GM12878 (cell line): ENCODE results near the gene LIMS4. TPM values are rescaled to one million over a fixed set of nuclear protein-coding genes. Genes with fewer than 3 reads are reported as not detected.
"Not testable (repeated sequence)": the region's sequence is repeated elsewhere in the genome, so short reads cannot be mapped to it uniquely, and the experiment has no call there.

Experiments
- ATAC-seq: fragments of 200-7000 bp; cut with Tn5 transposase; 3 replicates; pipeline ENCODE4 v1.9.1; 2020; ENCODE audit warnings: mild to moderate bottlenecking, moderate library complexity
- BruUV-seq: library from RNA; stranded (reverse); fragments of 400-500 nt; replicated peaks from 2 replicates; lab custom pipeline; 2021; lab: Mats Ljungman, UMichigan
- CTCF ChIA-PET: fragments of 300-600 bp; sonication (Branson Sonifier 250); formaldehyde crosslinking; extraction: SDS; loops from one replicate; lab custom pipeline; 2021; ENCODE audit warnings: inconsistent platforms; lab: Yijun Ruan, JAX
- POLR2A ChIA-PET: fragments of 350-600 bp; formaldehyde crosslinking; extraction: SDS; loops from one replicate; lab custom pipeline; 2021; ENCODE audit warnings: inconsistent platforms; lab: Charles Lee
- RAD21 ChIA-PET: fragments of 300-600 bp; sonication (Branson Sonifier 250); formaldehyde crosslinking; loops from one replicate; lab custom pipeline; 2023; ENCODE audit warnings: antibody characterized with exemption; ENCODE audit not compliant: unreplicated experiment; lab: Charles Lee
- SMC1A ChIA-PET: fragments of 300-600 bp; sonication (Branson Sonifier 250); formaldehyde crosslinking; loops from one replicate; lab custom pipeline; 2023; ENCODE audit not compliant: unreplicated experiment, uncharacterized antibody; lab: Charles Lee
- DNase-seq: peaks from one replicate; pipeline ENCODE4 v3.0.0-alpha.2; 2011; ENCODE audit warnings: low read depth, low spot score
- FAIRE-seq: peaks from 3 replicates; lab custom pipeline; 2011; peaks lifted over from hg19 to GRCh38; lab: Jason Lieb, UNC
- H2AFZ ChIP-seq: 2 replicates; pipeline ENCODE4 v1.6.0; 2011; ENCODE audit warnings: low read depth, low read length, control low read depth; ENCODE audit not compliant: control insufficient read depth
- H3K27ac ChIP-seq: 2 replicates; pipeline ENCODE4 v1.5.1; 2011; ENCODE audit warnings: control low read depth; ENCODE audit not compliant: control insufficient read depth, insufficient read depth
- H3K27me3 ChIP-seq, 2 experiments: replicated peaks in 1 of 2; 2 replicates each; pipeline versions ENCODE4 v1.6.0 to v1.6.1; 2011; ENCODE audit warnings: low read length in 1 of 2; ENCODE audit not compliant: control insufficient read depth in 2 of 2, insufficient read depth in 2 of 2
- H3K36me3 ChIP-seq, 2 experiments: 2 replicates each; pipeline ENCODE4 v1.5.1; 2011; ENCODE audit warnings: low read length in 1 of 2; ENCODE audit not compliant: control insufficient read depth in 2 of 2, insufficient read depth in 2 of 2
- H3K4me1 ChIP-seq: 2 replicates; pipeline ENCODE4 v1.6.1; 2011; ENCODE audit warnings: mild to moderate bottlenecking, low read length, moderate library complexity, mixed read lengths; ENCODE audit not compliant: control insufficient read depth, insufficient read depth
- H3K4me2 ChIP-seq: 2 replicates; pipeline ENCODE4 v1.6.0; 2011; ENCODE audit warnings: control low read depth; ENCODE audit not compliant: control insufficient read depth, insufficient read depth
- H3K4me3 ChIP-seq: fragments of 200-600 bp; sonication (generic); 2 replicates; pipeline ENCODE4 v1.5.1; 2016
- H3K79me2 ChIP-seq: 2 replicates; pipeline ENCODE4 v1.6.0; 2011; ENCODE audit warnings: low read length; ENCODE audit not compliant: control insufficient read depth, insufficient read depth
- H3K9ac ChIP-seq: 2 replicates; pipeline ENCODE4 v1.8.0; 2011; ENCODE audit warnings: low read length, control low read depth, mixed read lengths; ENCODE audit not compliant: control insufficient read depth, insufficient read depth
- H3K9me3 ChIP-seq: replicated peaks from 3 replicates; pipeline ENCODE4 v1.5.1; 2011; ENCODE audit warnings: mild to moderate bottlenecking, low read length; ENCODE audit not compliant: control insufficient read depth, insufficient read depth
- H4K20me1 ChIP-seq: 2 replicates; pipeline ENCODE4 v1.6.0; 2011; ENCODE audit not compliant: control insufficient read depth, insufficient read depth
- WGBS: methylation state at CpG from one replicate; pipeline ENCODE4 v1.1.6; 2016; ENCODE audit warnings: low lambda C conversion rate; ENCODE audit not compliant: insufficient replicate concordance, insufficient coverage; ENCODE audit errors: missing lambda C conversion rate; 5-methylcytosine and 5-hydroxymethylcytosine counted together
- in situ Hi-C: fragments of 300-500 bp; cut with MboI; formaldehyde crosslinking; loops from 9 replicates; pipeline ENCODE4 v1.14.3; 2018; ENCODE audit warnings: mixed read lengths
- intact Hi-C: fragments of 100-400 bp; cut with micrococcal nuclease; formaldehyde crosslinking; loops from one replicate; pipeline ENCODE4 v1.14.2; 2022; ENCODE audit not compliant: unreplicated experiment
- polyA plus RNA-seq, 11 experiments: library from polyadenylated mRNA; depleted of rRNA in 4 of 11; unstranded in 6 of 11; stranded (reverse) in 5 of 11; fragments of >200 nt; fragmentation: Nextera tagmentation in 4 of 11; fragmentation: Illumina TruSeq in 1 of 11; extraction: Ambion mirVana in 4 of 11; extraction: Trizol in 1 of 11; gene quantifications; 1 replicate in 1 of 11; 2 replicates in 10 of 11; pipeline versions ENCODE4 v1.2.1 to v1.2.3, GENCODE V29; 2011 to 2016; ENCODE audit warnings: inconsistent platforms in 2 of 11, missing spikeins in 2 of 11, low read depth in 1 of 11
- total RNA-seq, 4 experiments: library from RNA; depleted of rRNA in 3 of 4; stranded (reverse); fragments of >200 nt in 3 of 4; fragmentation: Illumina TruSeq in 1 of 4; extraction: Trizol in 1 of 4; gene quantifications; 2 replicates each; pipeline versions ENCODE4 v1.2.1 to v1.2.3, GENCODE V29; 2013 to 2021

The LIMS4 gene
- total and polyA plus RNA-seq, 10 of the 15 experiments (the other 5 are each of a cell fraction or from before 2014, with no cell fraction given): 0.11 to 1.2 (median 0.48) TPM

GRCh38 chr2:110455080-110455670 lies 17.4 kb downstream of the LIMS4 start:
- H2AFZ ChIP-seq, SMC1A ChIA-PET, H3K9me3 ChIP-seq, CTCF ChIA-PET, in situ Hi-C loops, FAIRE-seq, H3K4me3 ChIP-seq, H3K79me2 ChIP-seq, RAD21 ChIA-PET, H4K20me1 ChIP-seq, H3K9ac ChIP-seq, H3K4me1 ChIP-seq, POLR2A ChIA-PET, BruUV-seq, H3K36me3 ChIP-seq, H3K4me2 ChIP-seq, H3K27ac ChIP-seq, H3K27me3 ChIP-seq, DNase-seq, intact Hi-C loops: not testable (repeated sequence)
- WGBS: no CpG with 5 or more reads among the region's 6 CpGs
- ATAC-seq: peak; percentile 54

GRCh38 chr2:110450951-110451350 lies 21.7 kb downstream of the LIMS4 start:
- intact Hi-C loops, H3K9ac ChIP-seq, H2AFZ ChIP-seq, H3K79me2 ChIP-seq, in situ Hi-C loops, SMC1A ChIA-PET, H3K4me2 ChIP-seq, H3K4me3 ChIP-seq, POLR2A ChIA-PET, H3K4me1 ChIP-seq, H3K27ac ChIP-seq, ATAC-seq, RAD21 ChIA-PET, DNase-seq, H4K20me1 ChIP-seq, H3K9me3 ChIP-seq, H3K27me3 ChIP-seq, BruUV-seq, H3K36me3 ChIP-seq, FAIRE-seq, CTCF ChIA-PET: not testable (repeated sequence)
- WGBS: no CpG with 5 or more reads among the region's 2 CpGs

GRCh38 chr2:110449127-110449947 lies 23.3 kb downstream of the LIMS4 start:
- H3K9me3 ChIP-seq, ATAC-seq, in situ Hi-C loops, H3K4me3 ChIP-seq, H3K4me2 ChIP-seq, RAD21 ChIA-PET, H3K9ac ChIP-seq, FAIRE-seq, SMC1A ChIA-PET, DNase-seq, H3K4me1 ChIP-seq, H4K20me1 ChIP-seq, H2AFZ ChIP-seq, H3K79me2 ChIP-seq, CTCF ChIA-PET, H3K36me3 ChIP-seq, POLR2A ChIA-PET, BruUV-seq, intact Hi-C loops, H3K27ac ChIP-seq, H3K27me3 ChIP-seq: not testable (repeated sequence)
- WGBS: no CpG with 5 or more reads among the region's 7 CpGs

GRCh38 chr2:110446644-110447043 lies 26.0 kb downstream of the LIMS4 start:
- H3K4me2 ChIP-seq, SMC1A ChIA-PET, H3K4me3 ChIP-seq, DNase-seq, H3K9ac ChIP-seq, H3K9me3 ChIP-seq, RAD21 ChIA-PET, H2AFZ ChIP-seq, POLR2A ChIA-PET, CTCF ChIA-PET, H3K36me3 ChIP-seq, H4K20me1 ChIP-seq, H3K27ac ChIP-seq, H3K27me3 ChIP-seq, FAIRE-seq, intact Hi-C loops, ATAC-seq, in situ Hi-C loops, BruUV-seq, H3K79me2 ChIP-seq, H3K4me1 ChIP-seq: not testable (repeated sequence)
- WGBS: no CpG with 5 or more reads among the region's 2 CpGs
